Amniotic stem cell (primary cell): ENCODE measurements around the gene CYB561D1.
"Not testable (repeated sequence)": the region's sequence is repeated elsewhere in the genome, so short reads cannot be mapped to it uniquely, and the experiment has no call there.

Experiments used
- DNase-seq: peaks from one replicate; lab custom pipeline; 2025; lab: John Stamatoyannopoulos, UW

Gene CYB561D1, protein sequence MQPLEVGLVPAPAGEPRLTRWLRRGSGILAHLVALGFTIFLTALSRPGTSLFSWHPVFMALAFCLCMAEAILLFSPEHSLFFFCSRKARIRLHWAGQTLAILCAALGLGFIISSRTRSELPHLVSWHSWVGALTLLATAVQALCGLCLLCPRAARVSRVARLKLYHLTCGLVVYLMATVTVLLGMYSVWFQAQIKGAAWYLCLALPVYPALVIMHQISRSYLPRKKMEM

GRCh38 chr1:109493805-109494539, at the start of gene CYB561D1:
TSS of gene CYB561D1 (plus strand) at chr1:109494094. CDS start at chr1:109494140, 46 bp downstream.
- DNase-seq = peak; percentile 54

GRCh38 chr1:109444346-109444745, 49.5 kb upstream of the CYB561D1 start:
- DNase-seq = no peak

DNA sequence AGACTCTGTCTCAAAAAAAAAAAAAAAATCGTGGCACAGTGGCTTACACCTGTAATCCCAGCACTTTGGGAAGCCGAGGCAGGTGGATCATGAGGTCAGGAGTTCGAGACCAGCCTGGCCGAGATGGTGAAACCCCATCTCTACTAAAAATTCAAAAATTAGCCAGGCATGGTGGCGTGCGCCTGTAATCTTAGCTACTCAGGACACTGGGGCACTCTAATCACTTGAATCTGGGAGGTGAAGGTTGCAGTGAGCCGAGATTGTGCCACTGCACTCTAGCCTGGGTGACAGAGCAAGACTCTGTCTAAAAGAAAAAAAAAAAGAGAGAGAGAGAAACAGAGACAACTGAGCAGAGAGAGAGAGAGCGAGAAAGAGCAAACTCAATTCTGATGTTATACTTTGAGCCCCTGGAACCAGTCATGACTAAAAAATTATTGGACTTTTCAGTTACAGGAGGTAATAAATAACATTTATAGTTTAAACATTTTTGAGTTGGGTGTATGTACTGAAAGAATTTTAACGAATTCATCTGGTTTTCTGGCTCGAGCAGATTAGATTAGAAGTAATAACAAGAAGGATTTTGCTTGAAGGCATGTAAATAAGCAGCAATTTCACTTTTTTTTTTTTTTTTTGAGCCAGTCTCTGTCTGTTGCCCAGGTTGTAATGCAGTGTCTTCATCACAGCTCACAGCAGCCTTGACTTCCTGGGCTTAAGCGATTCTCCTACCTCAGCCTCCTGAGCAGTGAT, 47.8 kb upstream of the CYB561D1 start:
- not testable (repeated sequence) for DNase-seq

GRCh38 chr1:109447524-109447923, 46.4 kb upstream of the CYB561D1 start:
- DNase-seq = no peak

GRCh38 chr1:109454497-109455133, 39.3 kb upstream of the CYB561D1 start:
- DNase-seq = no peak

- DNase-seq = no peak
These were observed 36.1 kb upstream of the CYB561D1 start for GRCh38 chr1:109457819-109458218.

GRCh38 chr1:109466125-109466451, 27.8 kb upstream of the CYB561D1 start:
- no peak for DNase-seq

DNA sequence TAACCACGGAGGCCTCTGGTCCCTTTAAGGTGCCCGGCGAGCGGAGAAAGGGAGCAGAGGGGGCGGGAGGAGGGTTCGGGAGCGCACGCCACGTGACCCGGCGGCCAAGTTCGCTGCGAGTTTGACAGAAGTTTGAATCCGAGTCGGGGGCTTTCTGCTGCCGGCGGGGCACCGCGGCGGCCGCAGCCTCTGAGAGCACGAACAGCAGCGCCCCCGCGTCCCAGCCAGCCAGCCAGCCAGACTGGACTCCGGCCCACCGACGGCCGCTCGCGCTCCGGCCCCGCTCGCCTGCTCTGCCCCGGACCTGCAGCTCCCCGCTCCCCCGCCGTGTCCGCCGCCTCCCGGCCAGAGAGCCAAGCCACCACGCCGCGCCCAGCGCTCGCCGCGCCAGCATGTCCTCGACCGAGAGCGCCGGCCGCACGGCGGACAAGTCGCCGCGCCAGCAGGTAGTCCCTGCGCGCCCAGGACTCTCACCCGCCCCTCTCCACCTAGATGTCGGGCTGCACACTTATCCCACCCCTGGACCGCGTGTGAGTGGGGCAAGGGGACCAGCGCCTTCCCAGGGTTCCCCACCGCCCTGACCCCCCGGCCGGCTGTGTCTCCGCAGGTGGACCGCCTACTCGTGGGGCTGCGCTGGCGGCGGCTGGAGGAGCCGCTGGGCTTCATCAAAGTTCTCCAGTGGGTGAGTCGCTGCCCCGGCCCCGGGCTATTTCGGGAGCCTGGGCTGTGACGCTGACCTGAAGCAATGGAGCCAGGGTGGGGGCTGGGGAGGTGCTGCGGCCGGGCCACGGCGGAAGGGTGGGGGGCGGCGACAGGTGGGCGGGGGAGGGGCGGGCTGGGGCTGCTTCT, 27.2 kb upstream of the CYB561D1 start, which contains the start of gene SYPL2:
Gene SYPL2, plus strand, starts transcription at position 95 of the 849 bp plus-strand sequence. Its CDS starts 298 bp downstream, at position 393.
- DNase-seq = no peak

DNA sequence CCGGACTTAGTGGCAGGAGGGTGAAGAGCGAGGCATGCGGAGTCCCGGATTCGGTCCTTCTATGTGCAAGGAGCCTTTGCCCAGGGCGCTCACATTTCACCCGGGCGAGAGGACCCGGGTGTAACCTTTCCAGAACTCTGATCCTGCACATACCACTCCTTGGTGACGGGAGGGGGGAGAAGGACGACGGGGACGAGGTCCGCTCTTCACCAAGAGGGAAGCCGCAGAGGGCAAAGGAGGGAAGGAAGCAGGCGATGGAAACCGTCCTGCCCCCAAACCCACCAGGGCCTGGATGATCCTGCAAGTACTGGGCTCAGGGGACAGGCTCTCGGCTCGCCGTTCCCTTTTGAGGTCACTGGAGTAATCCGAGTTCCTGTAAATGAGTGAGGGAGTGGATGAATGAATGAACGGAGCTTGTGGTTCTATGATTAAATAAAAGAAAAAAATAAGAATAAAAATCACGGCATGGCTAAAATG, 26.6 kb upstream of the CYB561D1 start:
- no peak for DNase-seq

GRCh38 chr1:109468061-109468460, 25.8 kb upstream of the CYB561D1 start:
- DNase-seq = no peak

- no peak for DNase-seq
These were observed 25.0 kb upstream of the CYB561D1 start for GRCh38 chr1:109468903-109469302.

- no peak for DNase-seq
These were observed 23.6 kb upstream of the CYB561D1 start for GRCh38 chr1:109470245-109470644.

DNA sequence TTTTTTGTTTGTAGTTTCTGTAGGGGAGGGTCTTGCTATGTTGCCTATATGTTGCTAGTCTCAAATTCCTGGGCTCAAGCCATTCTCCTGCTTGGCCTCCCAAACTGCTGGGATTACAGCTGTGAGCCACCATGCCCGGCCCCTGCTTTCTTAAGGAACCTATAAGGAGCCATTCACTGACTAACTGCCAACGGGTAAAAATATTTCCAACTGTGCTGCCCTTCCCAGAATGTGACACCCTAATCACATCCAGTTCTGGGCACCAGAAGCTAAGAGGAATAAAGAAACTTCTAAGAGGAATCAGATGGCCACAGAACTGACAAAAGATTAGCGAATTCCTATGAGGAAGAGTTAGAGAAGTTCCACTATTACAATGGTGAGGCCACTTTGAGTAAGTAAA, 21.1 kb upstream of the CYB561D1 start:
- DNase-seq = no peak

- DNase-seq = not testable (repeated sequence)
These were observed 20.4 kb upstream of the CYB561D1 start for GRCh38 chr1:109473284-109474057.

DNA sequence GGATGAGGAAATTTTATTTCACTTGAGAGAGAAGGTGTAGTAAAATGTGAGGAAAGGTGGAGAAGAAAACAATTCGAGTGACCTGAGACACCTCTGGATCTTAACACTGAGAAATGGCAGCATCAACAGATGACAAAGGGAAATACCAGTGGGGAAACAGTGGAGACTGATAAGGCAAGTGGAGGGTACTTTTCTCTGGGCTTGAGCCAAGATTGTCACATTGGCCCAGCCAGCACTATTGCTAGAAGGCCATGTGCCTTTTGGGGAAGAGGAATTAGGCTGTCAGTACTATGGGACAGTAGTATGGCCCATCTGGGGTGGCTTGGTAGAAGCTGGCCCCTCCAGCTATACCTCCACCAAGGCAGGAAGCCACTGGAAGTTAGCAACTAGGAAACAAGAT, 19.2 kb upstream of the CYB561D1 start:
- DNase-seq = no peak

- no peak for DNase-seq
These were observed 18.6 kb upstream of the CYB561D1 start for GRCh38 chr1:109475261-109475660.

DNA sequence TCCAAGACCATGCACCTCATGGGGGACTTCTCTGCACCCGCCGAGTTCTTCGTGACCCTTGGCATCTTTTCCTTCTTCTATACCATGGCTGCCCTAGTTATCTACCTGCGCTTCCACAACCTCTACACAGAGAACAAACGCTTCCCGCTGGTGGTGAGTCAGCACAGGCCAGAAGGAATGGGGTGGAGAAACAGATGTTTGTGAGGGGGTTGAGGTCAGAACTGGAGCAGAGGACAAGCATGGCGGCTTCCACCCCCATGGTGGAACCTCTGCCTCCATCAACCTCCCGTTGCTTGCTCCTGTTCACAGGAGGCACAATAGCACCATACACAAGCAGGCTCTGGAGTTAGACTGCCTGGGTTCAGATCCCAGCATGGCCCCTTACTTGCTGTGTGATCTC, 17.1 kb upstream of the CYB561D1 start:
- DNase-seq = no peak

DNA sequence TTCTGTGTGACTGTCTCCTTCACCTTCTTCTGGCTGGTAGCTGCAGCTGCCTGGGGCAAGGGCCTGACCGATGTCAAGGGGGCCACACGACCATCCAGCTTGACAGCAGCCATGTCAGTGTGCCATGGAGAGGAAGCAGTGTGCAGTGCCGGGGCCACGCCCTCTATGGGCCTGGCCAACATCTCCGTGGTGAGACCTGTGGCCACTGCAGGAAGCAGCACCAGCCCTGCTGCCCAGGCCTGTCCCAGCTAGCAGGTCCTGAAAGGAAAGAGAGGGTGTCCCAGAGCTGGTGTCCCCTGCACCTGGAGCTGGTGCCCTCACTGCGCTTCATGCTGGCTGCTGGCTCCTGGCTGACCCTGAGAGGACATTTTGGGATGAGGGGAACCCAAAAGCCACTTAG, 16.1 kb upstream of the CYB561D1 start:
- no peak for DNase-seq

DNA sequence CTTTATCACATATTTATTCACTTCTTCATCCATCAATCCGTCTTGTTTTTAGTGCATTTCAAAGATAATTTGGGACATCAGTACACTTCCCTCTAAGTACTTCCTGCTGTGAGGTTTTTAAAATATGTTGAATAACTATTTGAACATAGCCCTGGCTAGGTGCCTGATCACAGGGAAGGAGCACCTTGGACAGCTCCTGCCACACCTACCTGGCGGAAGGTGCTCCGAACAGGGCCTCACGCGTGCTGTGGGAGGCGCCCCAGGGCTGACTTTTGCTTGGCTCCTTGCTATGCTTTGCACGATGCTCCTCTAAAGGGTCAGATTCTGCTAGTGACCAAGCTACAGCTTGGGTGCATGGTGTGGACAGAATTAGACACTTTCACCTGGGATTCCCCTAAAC, 15.1 kb upstream of the CYB561D1 start:
- no peak for DNase-seq

DNA sequence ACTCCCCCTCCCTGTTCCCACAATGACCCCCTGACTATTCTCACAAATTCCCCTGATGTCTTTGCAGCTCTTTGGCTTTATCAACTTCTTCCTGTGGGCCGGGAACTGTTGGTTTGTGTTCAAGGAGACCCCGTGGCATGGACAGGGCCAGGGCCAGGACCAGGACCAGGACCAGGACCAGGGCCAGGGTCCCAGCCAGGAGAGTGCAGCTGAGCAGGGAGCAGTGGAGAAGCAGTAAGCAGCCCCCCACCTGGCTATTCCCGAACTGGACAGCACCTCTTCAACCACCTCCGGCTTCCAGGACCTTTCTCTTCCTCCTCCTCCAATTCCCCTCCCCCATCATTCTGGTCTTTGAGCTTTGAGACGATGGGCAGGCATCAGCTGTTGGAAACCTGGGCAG, 14.6 kb upstream of the CYB561D1 start:
- DNase-seq = no peak

- no peak for DNase-seq
These were observed 14.0 kb upstream of the CYB561D1 start for GRCh38 chr1:109479901-109480300.
